GM18502 (cell line): ENCODE measurements around the gene IQGAP3.
"Not testable (repeated sequence)": the region's sequence is repeated elsewhere in the genome, so short reads cannot be mapped to it uniquely, and the experiment has no call there.

ENCODE experiments used
- ATAC-seq: cut with Tn5 transposase; IDR thresholded peaks from one replicate; pipeline ENCODE4 v1.9.1; 2021; ENCODE audit warnings: mild to moderate bottlenecking; ENCODE audit not compliant: unreplicated experiment, poor library complexity

The IQGAP3 gene

DNA sequence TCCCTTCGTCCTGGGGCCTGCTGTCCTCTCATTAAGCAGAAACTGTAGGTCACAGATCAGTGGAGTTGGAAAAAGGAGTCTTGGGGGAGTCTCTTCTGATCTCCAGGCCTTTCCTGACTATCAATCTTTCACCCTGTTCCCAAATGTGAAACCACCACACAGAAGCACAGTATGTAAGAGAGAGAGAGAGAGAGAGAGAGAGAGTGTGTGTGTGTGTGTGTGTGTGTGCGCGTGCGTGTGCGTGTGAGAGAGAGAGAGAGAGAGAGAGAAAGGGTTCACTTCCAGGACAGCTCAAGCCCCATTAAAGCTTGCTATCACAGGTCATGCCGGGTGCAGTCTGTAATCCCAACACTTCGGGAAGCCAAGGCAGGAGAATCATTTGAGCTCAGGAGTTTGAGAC lies 5.7 kb upstream of the IQGAP3 start:
- ATAC-seq = no peak

DNA sequence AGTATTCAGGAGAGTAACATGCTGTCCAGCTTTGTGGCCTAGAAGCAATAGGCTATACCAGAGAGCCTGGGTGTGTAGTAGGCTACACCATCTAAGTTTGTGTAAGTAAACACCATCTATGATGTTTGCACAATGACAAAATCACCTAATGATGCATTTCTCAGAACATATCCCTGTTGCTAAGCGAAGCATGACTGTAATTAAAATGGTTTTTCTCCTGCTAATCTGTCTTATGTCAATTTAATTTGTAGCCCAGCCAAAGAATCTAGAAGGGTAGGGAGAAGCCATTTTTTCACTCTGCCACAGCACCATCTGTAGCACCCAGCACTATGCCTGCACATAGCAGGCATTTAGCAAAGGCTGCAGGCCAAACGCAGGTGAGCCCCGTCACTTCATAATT lies 5.2 kb upstream of the IQGAP3 start:
- no peak for ATAC-seq

DNA sequence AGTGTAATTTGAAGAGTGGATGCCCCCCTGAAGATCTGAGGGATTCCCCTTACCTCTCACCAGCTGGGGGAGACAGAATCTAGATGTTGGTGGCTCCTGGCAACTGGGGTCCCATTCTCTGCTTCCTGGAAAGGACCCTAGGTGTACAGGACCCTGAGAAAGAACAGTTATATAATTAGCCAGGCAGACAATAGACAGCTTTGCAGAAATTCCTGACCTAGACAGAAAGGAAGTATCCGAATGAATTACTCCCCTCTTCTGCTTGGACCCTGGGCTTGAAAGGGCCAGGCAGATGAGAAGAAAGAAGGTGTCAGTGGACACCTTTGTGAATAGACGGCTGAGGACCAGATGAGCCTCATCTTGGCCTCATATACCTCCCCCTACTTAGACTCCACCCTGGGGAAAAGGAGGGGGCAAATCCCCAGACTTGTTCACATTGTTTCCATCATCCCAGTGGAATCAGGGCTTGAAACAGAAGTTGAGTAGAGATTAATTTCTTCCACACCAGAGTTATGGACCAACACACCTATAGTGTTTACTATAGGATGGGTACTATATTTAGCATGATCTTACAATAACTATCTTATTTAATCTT lies 1.8 kb upstream of the IQGAP3 start:
- no peak for ATAC-seq

DNA sequence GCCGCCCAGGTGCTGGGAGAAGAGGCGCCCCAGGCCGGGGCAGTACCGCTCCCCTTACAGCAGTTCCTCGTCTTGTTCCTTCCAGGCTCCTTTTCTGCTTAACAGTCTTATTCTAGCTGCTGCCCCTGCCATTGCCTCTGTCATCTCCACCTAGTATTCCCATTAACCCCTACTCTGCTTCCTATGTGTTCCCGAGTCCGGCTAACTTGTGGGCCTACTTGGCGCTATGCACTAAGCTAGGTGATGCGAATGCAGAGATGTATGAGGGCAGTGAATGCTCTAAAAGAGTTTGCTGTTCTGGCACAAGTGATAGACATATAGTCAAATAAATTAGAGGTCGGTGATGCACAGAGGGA lies 276 bp upstream of the IQGAP3 start:
- ATAC-seq = no peak

- no peak for ATAC-seq
Measured at GRCh38 chr1:156571261-156571852, 1.0 kb downstream of the IQGAP3 start.

DNA sequence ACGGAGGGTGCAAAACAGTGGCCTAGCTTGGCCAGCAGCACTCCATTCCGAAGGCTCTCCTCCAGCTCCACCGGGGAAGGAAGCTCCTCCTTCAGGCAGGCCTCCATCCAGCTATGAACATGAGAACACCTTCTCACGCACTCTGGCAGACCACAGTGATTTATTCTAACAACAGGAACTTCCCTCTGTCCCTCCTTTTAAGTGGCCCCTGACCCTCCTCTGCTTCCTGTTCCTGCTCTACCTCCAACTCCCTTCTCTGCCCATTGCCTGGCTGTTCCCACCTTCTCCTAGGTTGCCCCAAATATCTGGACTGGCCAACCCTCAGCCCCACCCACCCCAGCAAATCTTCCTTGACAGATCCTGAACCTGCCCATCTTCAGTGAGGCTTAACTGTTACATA lies 5.9 kb downstream of the IQGAP3 start:
- no peak for ATAC-seq

DNA sequence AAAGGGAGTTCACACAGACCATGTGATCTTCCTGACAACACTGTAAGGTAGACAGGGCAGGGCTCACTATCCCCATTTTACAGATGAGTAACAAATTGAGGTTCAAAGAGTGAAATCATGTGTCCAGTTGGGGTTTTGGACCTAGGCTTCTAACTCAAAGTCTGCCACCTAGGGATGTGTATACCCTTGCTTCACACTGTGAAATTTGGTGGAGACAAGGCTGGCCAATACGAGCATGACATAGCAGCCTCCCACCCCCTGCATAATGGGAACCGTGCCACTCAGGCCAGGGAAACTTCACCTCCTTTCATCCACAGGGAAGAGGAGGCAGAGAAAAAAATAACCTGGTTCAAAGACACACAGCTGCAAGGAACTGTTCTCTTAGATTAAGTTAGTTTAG lies 6.8 kb downstream of the IQGAP3 start:
- ATAC-seq = no peak

DNA sequence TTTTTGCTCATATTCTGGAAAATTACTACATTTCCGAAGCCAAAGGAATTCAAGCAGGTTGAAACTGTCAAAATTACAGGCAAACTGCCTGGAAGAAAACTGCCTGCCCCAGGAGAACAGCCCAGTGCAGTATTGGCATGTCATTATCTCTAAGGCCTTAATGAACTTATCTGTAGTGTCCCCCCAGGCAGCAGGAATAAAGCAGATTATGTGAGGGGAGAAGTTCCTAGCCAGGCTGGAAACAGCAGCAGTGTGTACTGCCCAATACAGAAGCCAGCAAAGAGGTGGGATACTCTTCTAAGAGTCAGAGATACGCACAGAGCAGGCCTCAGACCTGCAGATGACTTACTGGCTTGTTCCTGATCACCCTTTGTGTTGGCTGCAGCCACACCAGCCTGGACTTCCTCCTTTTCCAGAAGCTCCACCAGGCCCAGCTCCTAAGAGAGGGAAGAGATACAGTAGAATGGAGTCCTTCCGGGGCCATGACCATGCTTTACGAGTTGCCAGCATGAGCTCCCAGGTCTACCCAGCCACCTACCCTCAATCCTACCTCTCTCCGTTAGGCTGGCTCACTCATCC lies 11.7 kb downstream of the IQGAP3 start:
- no peak for ATAC-seq

- no peak for ATAC-seq
Measured at GRCh38 chr1:156559797-156560385, 12.5 kb downstream of the IQGAP3 start.

DNA sequence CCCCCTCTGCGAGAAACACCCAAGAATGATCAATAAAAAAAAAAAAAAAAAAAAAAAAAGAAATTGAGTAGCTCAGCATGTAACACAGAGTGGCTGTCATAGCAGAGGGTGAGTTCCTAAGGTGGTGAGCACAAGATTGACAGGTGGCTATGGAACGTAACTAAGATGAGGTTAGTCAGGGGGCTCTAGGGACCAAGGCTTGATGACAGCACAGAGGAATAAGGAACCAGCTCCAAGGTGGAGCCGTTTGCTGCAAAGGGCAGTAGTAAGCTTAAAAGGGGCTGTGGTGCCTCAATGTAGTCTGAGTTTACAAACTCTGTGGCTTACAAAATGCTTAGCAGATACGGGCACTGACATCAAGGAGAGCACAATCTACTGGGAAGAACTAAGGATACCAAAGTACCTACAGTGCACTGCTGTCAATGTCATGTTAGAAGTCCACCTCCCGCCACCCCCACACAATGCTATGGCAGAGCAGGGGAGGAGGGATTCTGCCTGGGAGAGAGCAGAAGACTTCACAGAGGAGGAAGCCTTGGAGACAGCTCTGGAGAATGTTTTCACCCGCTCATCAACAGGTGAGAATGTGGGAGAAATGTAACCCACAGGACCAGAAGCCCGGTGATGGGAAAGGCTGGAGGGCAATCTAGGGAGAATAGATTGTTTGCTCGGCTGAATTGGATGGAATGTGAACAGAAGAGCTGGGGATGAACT lies 13.1 kb downstream of the IQGAP3 start:
- ATAC-seq = no peak

- no peak for ATAC-seq
Measured at GRCh38 chr1:156556354-156556753, 16.0 kb downstream of the IQGAP3 start.

- no peak for ATAC-seq
Measured at GRCh38 chr1:156555715-156556114, 16.6 kb downstream of the IQGAP3 start.

GRCh38 chr1:156554971-156555370 lies 17.4 kb downstream of the IQGAP3 start:
- no peak for ATAC-seq

GRCh38 chr1:156553860-156554485 lies 18.4 kb downstream of the IQGAP3 start:
- ATAC-seq = no peak

DNA sequence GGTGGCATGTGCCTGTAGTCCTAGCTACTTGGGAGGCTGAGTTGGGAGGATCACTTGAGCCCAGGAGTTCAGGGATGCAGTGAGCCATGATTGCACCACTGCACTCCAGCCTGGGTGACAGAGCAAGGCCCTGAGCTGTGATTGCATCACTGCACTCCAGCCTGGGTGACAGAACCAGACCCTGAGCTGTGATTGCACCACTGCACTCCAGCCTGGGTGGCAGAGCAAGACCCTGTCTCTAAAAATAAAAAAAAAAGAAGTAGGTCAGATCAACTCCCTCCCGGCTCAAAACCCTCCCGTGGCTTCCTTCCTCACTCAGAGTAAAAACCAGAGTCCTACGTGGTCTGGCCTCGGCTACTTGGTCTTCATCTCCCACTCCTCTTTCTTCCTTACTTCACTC lies 19.4 kb downstream of the IQGAP3 start:
- ATAC-seq = not testable (repeated sequence)

DNA sequence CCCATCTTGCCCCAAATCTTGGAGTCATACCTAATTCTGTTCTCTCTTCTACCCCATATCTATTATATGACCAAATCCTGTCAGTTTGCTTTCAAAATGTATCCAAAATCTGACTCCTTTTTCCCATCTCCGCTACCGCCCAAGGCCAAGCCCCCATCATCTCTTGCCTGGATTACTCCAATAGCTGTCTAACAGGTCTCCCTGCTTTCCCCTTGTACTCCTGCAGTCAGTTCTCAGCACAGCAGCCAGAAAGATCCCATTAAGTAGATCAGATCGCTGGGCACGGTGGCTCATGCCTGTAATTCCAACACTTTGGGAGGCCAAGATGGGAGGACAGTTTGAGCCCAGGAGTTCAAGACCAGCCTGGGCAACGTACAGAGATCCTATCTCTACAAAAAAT lies 19.8 kb downstream of the IQGAP3 start:
- no peak for ATAC-seq

DNA sequence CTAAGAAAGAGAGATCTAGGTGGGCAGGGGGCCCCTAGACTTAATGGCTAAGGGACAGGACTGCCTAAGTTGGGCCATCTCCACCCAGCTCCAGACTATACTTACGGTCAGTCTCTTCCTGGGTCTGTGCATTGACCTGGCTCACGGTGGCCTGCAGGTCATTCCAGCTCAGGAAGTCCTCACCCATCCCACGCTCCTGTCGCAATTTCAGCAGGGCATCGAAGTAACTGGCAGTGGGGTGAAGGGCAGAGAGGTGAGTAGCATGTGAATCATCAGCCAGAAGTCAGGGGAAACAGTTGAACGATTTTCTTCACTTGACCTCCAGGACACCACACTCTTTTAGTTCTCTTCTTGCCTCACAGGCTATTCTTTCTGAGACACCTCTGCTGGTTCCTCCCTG lies 20.5 kb downstream of the IQGAP3 start:
- ATAC-seq = no peak

- no peak for ATAC-seq
Measured at GRCh38 chr1:156551066-156551643, 21.2 kb downstream of the IQGAP3 start.

GRCh38 chr1:156550346-156550745 lies 22.0 kb downstream of the IQGAP3 start:
- ATAC-seq = no peak

GRCh38 chr1:156549831-156550230 lies 22.5 kb downstream of the IQGAP3 start:
- no peak for ATAC-seq
